GM10266 (cell line): ENCODE results near the gene TIAM1.

ENCODE experiments used
- DNase-seq: peaks from one replicate; pipeline ENCODE4 v3.0.0; 2012; ENCODE audit errors: extremely low spot score
- CTCF ChIP-seq: IDR thresholded peaks from 2 replicates; pipeline ENCODE4 v1.5.1; 2012; ENCODE audit warnings: mild to moderate bottlenecking, low read depth; ENCODE audit not compliant: control insufficient read depth, insufficient read depth; ENCODE audit errors: missing control alignments

Gene TIAM1

GRCh38 chr21:31267644-31268043 is 76.4 kb downstream of the TIAM1 start:
- TF ChIP-seq CTCF, result no peak
- no peak for DNase-seq

GRCh38 chr21:31266241-31266640 is 77.8 kb downstream of the TIAM1 start:
- no peak for TF ChIP-seq CTCF
- DNase-seq, result no peak

- DNase-seq, result no peak
- TF ChIP-seq CTCF, result no peak
These were observed 78.6 kb downstream of the TIAM1 start for GRCh38 chr21:31265366-31266013.

- no peak for DNase-seq
- no peak for TF ChIP-seq CTCF
These were observed 79.5 kb downstream of the TIAM1 start for GRCh38 chr21:31264574-31264973.

GRCh38 chr21:31262728-31263127 is 81.3 kb downstream of the TIAM1 start:
- no peak for DNase-seq
- TF ChIP-seq CTCF, result no peak

- DNase-seq, result no peak
- no peak for TF ChIP-seq CTCF
These were observed 82.3 kb downstream of the TIAM1 start for GRCh38 chr21:31261759-31262158.

GRCh38 chr21:31260790-31261189 is 83.3 kb downstream of the TIAM1 start:
- DNase-seq, result no peak
- TF ChIP-seq CTCF, result no peak
